DMS153 treated with DMSO at 0.1 percent for 48 hours (cell line): ENCODE results near the gene FKBP7.
"Not testable (repeated sequence)": the region's sequence is repeated elsewhere in the genome, so short reads cannot be mapped to it uniquely, and the experiment has no call there.

Source experiments
- DNase-seq: peaks from one replicate; lab custom pipeline; 2025; ENCODE audit not compliant: unreplicated experiment; lab: John Stamatoyannopoulos, UW

Gene FKBP7

GRCh38 chr2:178450524-178450773 is 28.0 kb downstream of the FKBP7 start:
- DNase-seq = peak; percentile 71

GRCh38 chr2:178449700-178450523 is 28.5 kb downstream of the FKBP7 start:
- no peak for DNase-seq

- no peak for DNase-seq
These were observed 29.3 kb downstream of the FKBP7 start for GRCh38 chr2:178448968-178449661.

- no peak for DNase-seq
These were observed 37.0 kb downstream of the FKBP7 start for GRCh38 chr2:178441426-178441825.

GRCh38 chr2:178436662-178437061 is 41.7 kb downstream of the FKBP7 start:
- DNase-seq = no peak

GRCh38 chr2:178429336-178429735 is 49.1 kb downstream of the FKBP7 start:
- no peak for DNase-seq

- no peak for DNase-seq
These were observed 50.0 kb downstream of the FKBP7 start for GRCh38 chr2:178428396-178428806.

GRCh38 chr2:178427458-178427857 is 50.9 kb downstream of the FKBP7 start:
- DNase-seq = no peak

- no peak for DNase-seq
These were observed 52.0 kb downstream of the FKBP7 start for GRCh38 chr2:178426388-178426787.

GRCh38 chr2:178425255-178425827 is 53.1 kb downstream of the FKBP7 start:
- DNase-seq = no peak

GRCh38 chr2:178423746-178424145 is 54.7 kb downstream of the FKBP7 start:
- not testable (repeated sequence) for DNase-seq

GRCh38 chr2:178422097-178422496 is 56.3 kb downstream of the FKBP7 start:
- no peak for DNase-seq

- DNase-seq = no peak
These were observed 57.9 kb downstream of the FKBP7 start for GRCh38 chr2:178420463-178420999.

- DNase-seq = peak; percentile 30
These were observed 59.3 kb downstream of the FKBP7 start for GRCh38 chr2:178419123-178419522.

- no peak for DNase-seq
These were observed 60.0 kb downstream of the FKBP7 start for GRCh38 chr2:178418426-178418825.

GRCh38 chr2:178417916-178418315 is 60.5 kb downstream of the FKBP7 start:
- no peak for DNase-seq

- no peak for DNase-seq
These were observed 62.4 kb downstream of the FKBP7 start for GRCh38 chr2:178415979-178416378.

- DNase-seq = peak; percentile 92
These were observed 63.8 kb downstream of the FKBP7 start for GRCh38 chr2:178414266-178415247.
